HCT116 (cell line): ENCODE results near the gene TLE7. TPM values are rescaled to one million over a fixed set of nuclear protein-coding genes. Genes with fewer than 3 reads are reported as not detected.

ENCODE experiments used
- ATAC-seq: fragments of 200-7000 bp; cut with Tn5 transposase; 2 replicates; pipeline ENCODE4 v1.9.1; 2020; ENCODE audit warnings: mild to moderate bottlenecking, moderate library complexity
- BruUV-seq: library from RNA; stranded (reverse); fragments of 400-500 nt; replicated peaks from 2 replicates; lab custom pipeline; 2021; lab: Mats Ljungman, UMichigan
- CTCF ChIA-PET: fragments of 300-600 bp; sonication (Branson Sonifier 250); formaldehyde crosslinking; loops from one replicate; lab custom pipeline; 2021; ENCODE audit warnings: antibody characterized with exemption; lab: Charles Lee
- POLR2A ChIA-PET: fragments of 300-600, 350-600 bp; sonication (Branson Sonifier 250); formaldehyde crosslinking; loops from one replicate; lab custom pipeline; 2021; ENCODE audit warnings: antibody characterized with exemption; lab: Charles Lee
- RAD21 ChIA-PET, 2 experiments: fragments of 300-600 bp; sonication (Branson Sonifier 250); formaldehyde crosslinking; loops; one replicate each; lab custom pipeline; 2023; ENCODE audit warnings: low total read pairs in 2 of 2; ENCODE audit not compliant: uncharacterized antibody in 2 of 2, unreplicated experiment in 2 of 2, low non-redundant PET in 1 of 2; lab: Charles Lee
- DNase-seq: peaks from one replicate; pipeline ENCODE4 v3.0.0-alpha.2; 2010; ENCODE audit warnings: low read depth, low spot score
- H2AFZ ChIP-seq: fragments of 200-600 bp; shearing (Covaris generic), sonication (generic); 2 replicates; pipeline ENCODE4 v1.6.1; 2017; ENCODE audit warnings: low read depth, mixed run types, mixed read lengths, antibody characterized with exemption, low read length; ENCODE audit not compliant: poor library complexity, severe bottlenecking
- H3K27ac ChIP-seq: 2 replicates; pipeline ENCODE4 v1.5.1; 2012; ENCODE audit warnings: low read depth, low read length
- H3K27me3 ChIP-seq: fragments of 200-600 bp; sonication (generic); 2 replicates; pipeline ENCODE4 v1.6.1; 2016; ENCODE audit warnings: mixed run types, low read length, mixed read lengths; ENCODE audit not compliant: insufficient read depth
- H3K36me3 ChIP-seq, 2 experiments: fragments of 200-500 bp in 1 of 2; fragments of 200-600 bp in 1 of 2; sonication (Bioruptor generic) in 1 of 2; sonication (generic) in 1 of 2; 2 replicates each; pipeline versions ENCODE4 v1.5.1 to v1.6.1; 2014 to 2016; ENCODE audit warnings: low read length in 2 of 2, inconsistent platforms in 1 of 2, mixed read lengths in 1 of 2, mixed run types in 1 of 2; ENCODE audit not compliant: insufficient read depth in 2 of 2, control insufficient read depth in 1 of 2
- H3K4me1 ChIP-seq, 2 experiments: fragments of 200-600 bp in 1 of 2; sonication (generic) in 1 of 2; 2 replicates each; pipeline versions ENCODE4 v1.5.1 to v1.6.1; 2012 to 2017; ENCODE audit warnings: low read length in 2 of 2, inconsistent platforms in 1 of 2, mild to moderate bottlenecking in 1 of 2, mixed read lengths in 1 of 2, mixed run types in 1 of 2, moderate library complexity in 1 of 2; ENCODE audit not compliant: insufficient read depth in 2 of 2, control insufficient read depth in 1 of 2
- H3K4me2 ChIP-seq: fragments of 200-600 bp; sonication (generic); 2 replicates; pipeline ENCODE4 v1.6.1; 2017; ENCODE audit warnings: mixed run types, low read length, mixed read lengths
- H3K4me3 ChIP-seq, 2 experiments: fragments of 200-600 bp in 1 of 2; sonication (generic) in 1 of 2; replicated peaks in 1 of 2; 2 replicates each; pipeline ENCODE4 v1.5.1; 2011 to 2016; ENCODE audit warnings: low read length in 2 of 2, control low read depth in 1 of 2, low read depth in 1 of 2, mild to moderate bottlenecking in 1 of 2, mixed read lengths in 1 of 2, mixed run types in 1 of 2
- H3K79me2 ChIP-seq: fragments of 200-600 bp; sonication (generic); 2 replicates; pipeline ENCODE4 v1.6.1; 2017; ENCODE audit warnings: mild to moderate bottlenecking, mixed run types, low read length, moderate library complexity, mixed read lengths; ENCODE audit not compliant: insufficient read depth
- H3K9ac ChIP-seq: fragments of 200-600 bp; sonication (generic); 2 replicates; pipeline ENCODE4 v1.6.1; 2016; ENCODE audit warnings: low read length, mixed read lengths
- H3K9me2 ChIP-seq: fragments of 200-600 bp; sonication (generic), shearing (Covaris generic); 2 replicates; pipeline ENCODE4 v1.6.1; 2017; ENCODE audit warnings: mixed run types, mild to moderate bottlenecking, moderate library complexity; ENCODE audit not compliant: insufficient read depth
- H3K9me3 ChIP-seq, 2 experiments: fragments of 200-500 bp in 1 of 2; fragments of 200-600 bp in 1 of 2; sonication (Bioruptor generic) in 1 of 2; sonication (generic) in 1 of 2; 2 replicates each; pipeline ENCODE4 v1.6.1; 2014 to 2017; ENCODE audit warnings: low read length in 2 of 2, mixed read lengths in 2 of 2, inconsistent platforms in 1 of 2, low read depth in 1 of 2, mild to moderate bottlenecking in 1 of 2, mixed run types in 1 of 2, moderate library complexity in 1 of 2; ENCODE audit not compliant: control insufficient read depth in 1 of 2, insufficient read depth in 1 of 2
- H4K20me1 ChIP-seq: fragments of 200-600 bp; sonication (generic), shearing (Covaris generic); 2 replicates; pipeline ENCODE4 v1.6.1; 2017; ENCODE audit warnings: mixed run types, mild to moderate bottlenecking, moderate library complexity; ENCODE audit not compliant: insufficient read depth
- CBX3 ChIP-seq: IDR thresholded peaks from 2 replicates; pipeline ENCODE4 v1.6.1; 2012; ENCODE audit warnings: low read depth
- CEBPB ChIP-seq: IDR thresholded peaks from 2 replicates; pipeline ENCODE4 v1.6.1; 2012; ENCODE audit warnings: low read depth
- ELF1 ChIP-seq: IDR thresholded peaks from 2 replicates; pipeline ENCODE4 v1.6.1; 2012; ENCODE audit warnings: low read depth, borderline replicate concordance
- EZH2 ChIP-seq: fragments of 200-600 bp; sonication (generic); IDR thresholded peaks from 2 replicates; pipeline ENCODE4 v1.6.1; 2017; ENCODE audit warnings: antibody characterized with exemption, mixed run types
- JUND ChIP-seq: IDR thresholded peaks from 2 replicates; pipeline ENCODE4 v1.6.1; 2012
- POLR2A ChIP-seq: IDR thresholded peaks from 2 replicates; pipeline ENCODE4 v1.7.0; 2011; ENCODE audit warnings: borderline replicate concordance; ENCODE audit not compliant: insufficient read depth, insufficient read length; ENCODE audit errors: extremely low read depth
- SIN3A ChIP-seq: IDR thresholded peaks from 2 replicates; pipeline ENCODE4 v1.6.1; 2012; ENCODE audit warnings: low read depth
- SRF ChIP-seq: IDR thresholded peaks from 2 replicates; pipeline ENCODE4 v1.6.1; 2012; ENCODE audit warnings: low read depth
- TCF7L2 ChIP-seq: IDR thresholded peaks from 2 replicates; pipeline ENCODE4 v1.7.0; 2011; ENCODE audit warnings: borderline replicate concordance, inconsistent platforms; ENCODE audit not compliant: insufficient read depth, insufficient read length; ENCODE audit errors: extremely low read depth
- intact Hi-C: fragments of 100-400 bp; cut with micrococcal nuclease; formaldehyde crosslinking; loops from 2 replicates; pipeline ENCODE4 v1.10.0; 2022
- total RNA-seq: library from RNA; stranded (reverse); gene quantifications from one replicate; pipeline ENCODE4 v1.2.1, GENCODE V29; 2021; ENCODE audit not compliant: unreplicated experiment
- TF ChIP-seq, protein P1 (sequence below): IDR thresholded peaks from 2 replicates; pipeline ENCODE4 v1.6.1; 2012; ENCODE audit warnings: low read depth
- TF ChIP-seq, protein P2 (sequence below), 3 experiments: fragments of 200-600 bp in 1 of 3; sonication (generic) in 1 of 3; IDR thresholded peaks in 2 of 3; conservative IDR thresholded peaks in 1 of 3; 2 replicates each; pipeline ENCODE4 v1.5.1; 2012 to 2017; ENCODE audit warnings: low read depth in 2 of 3, low read length in 2 of 3, antibody characterized with exemption in 1 of 3, borderline replicate concordance in 1 of 3, control low read depth in 1 of 3, mild to moderate bottlenecking in 1 of 3, mixed read lengths in 1 of 3, mixed run types in 1 of 3, moderate library complexity in 1 of 3; ENCODE audit not compliant: insufficient read depth in 1 of 3

The TLE7 gene
- total RNA-seq, 1 experiment from 2014 or later = not detected

DNA sequence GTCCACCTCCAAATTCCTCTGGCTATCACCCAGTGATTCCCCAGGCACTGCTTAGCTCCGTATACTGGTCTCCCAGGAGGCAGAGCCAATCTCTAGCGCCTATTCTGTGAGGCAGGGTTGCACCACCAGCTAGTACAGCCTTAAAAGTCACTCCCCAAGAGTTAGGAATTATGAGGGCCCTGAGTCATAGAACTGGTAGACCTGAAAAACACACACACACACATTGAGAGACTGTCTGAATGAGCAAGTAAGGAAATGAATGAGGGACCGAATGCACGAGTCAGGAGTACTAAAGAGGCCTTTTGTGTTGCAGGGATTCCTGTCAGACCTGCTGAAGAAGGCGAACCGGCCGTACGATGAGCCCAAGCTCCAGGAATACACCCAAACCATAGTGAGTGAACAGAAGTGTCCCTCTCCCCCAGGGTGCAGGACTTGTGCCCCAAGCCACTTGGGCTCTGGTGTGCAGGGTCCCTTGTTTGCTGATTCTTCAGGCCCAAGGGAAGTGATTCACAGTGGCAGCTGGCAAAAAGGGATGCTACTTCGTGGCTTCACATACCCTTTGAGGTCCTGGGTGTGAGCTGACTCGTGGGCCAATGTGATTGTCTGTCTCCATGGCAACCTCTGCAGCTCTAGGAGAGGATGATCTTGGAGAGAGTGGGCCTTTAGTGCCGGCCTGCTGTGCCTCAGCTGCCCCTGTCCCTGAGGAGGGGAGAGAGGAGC, 58.6 kb downstream of the TLE7 start:
- Histone ChIP-seq H3K9ac (no peak overlapping the region), H2AFZ (no peak overlapping the region), H3K27me3 (peaks cover 7% of the 10 kb centered on the region; the same call in 1 of the 2 replicates), H3K9me3 (no peaks in the 10 kb centered on the region), H3K4me1 (no peaks in the 10 kb centered on the region), H3K4me3 (no peak overlapping the region), H3K27ac (no peak overlapping the region), H3K36me3 (no peaks in the 10 kb centered on the region), H3K4me2 (no peak overlapping the region), H3K9me2 (no peaks in the 10 kb centered on the region), H4K20me1 (no peaks in the 10 kb centered on the region), H3K79me2 (no peaks in the 10 kb centered on the region)
- DNase-seq (no peak), ATAC-seq (peak; percentile 38; the same call in 1 of the 2 replicates)
- BruUV-seq = no TSS peak
- POLR2A ChIA-PET = no interaction called here
- CTCF ChIA-PET = interaction anchor here (1.2 kb wide), 1 partner anchor 29 kb away, joined by 5 read pairs; no protein-coding TSS in a partner anchor
- no peak for TF ChIP-seq JUND
- no peak for TF ChIP-seq SIN3A
- TF ChIP-seq, protein P1, sequence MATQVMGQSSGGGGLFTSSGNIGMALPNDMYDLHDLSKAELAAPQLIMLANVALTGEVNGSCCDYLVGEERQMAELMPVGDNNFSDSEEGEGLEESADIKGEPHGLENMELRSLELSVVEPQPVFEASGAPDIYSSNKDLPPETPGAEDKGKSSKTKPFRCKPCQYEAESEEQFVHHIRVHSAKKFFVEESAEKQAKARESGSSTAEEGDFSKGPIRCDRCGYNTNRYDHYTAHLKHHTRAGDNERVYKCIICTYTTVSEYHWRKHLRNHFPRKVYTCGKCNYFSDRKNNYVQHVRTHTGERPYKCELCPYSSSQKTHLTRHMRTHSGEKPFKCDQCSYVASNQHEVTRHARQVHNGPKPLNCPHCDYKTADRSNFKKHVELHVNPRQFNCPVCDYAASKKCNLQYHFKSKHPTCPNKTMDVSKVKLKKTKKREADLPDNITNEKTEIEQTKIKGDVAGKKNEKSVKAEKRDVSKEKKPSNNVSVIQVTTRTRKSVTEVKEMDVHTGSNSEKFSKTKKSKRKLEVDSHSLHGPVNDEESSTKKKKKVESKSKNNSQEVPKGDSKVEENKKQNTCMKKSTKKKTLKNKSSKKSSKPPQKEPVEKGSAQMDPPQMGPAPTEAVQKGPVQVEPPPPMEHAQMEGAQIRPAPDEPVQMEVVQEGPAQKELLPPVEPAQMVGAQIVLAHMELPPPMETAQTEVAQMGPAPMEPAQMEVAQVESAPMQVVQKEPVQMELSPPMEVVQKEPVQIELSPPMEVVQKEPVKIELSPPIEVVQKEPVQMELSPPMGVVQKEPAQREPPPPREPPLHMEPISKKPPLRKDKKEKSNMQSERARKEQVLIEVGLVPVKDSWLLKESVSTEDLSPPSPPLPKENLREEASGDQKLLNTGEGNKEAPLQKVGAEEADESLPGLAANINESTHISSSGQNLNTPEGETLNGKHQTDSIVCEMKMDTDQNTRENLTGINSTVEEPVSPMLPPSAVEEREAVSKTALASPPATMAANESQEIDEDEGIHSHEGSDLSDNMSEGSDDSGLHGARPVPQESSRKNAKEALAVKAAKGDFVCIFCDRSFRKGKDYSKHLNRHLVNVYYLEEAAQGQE = no peak
- no peak for TF ChIP-seq ELF1
- no peak for TF ChIP-seq SRF
- no peak for TF ChIP-seq CBX3
- no peak for TF ChIP-seq EZH2
- no peak for TF ChIP-seq CEBPB
- TF ChIP-seq TCF7L2 = no peak
- TF ChIP-seq, protein P2, sequence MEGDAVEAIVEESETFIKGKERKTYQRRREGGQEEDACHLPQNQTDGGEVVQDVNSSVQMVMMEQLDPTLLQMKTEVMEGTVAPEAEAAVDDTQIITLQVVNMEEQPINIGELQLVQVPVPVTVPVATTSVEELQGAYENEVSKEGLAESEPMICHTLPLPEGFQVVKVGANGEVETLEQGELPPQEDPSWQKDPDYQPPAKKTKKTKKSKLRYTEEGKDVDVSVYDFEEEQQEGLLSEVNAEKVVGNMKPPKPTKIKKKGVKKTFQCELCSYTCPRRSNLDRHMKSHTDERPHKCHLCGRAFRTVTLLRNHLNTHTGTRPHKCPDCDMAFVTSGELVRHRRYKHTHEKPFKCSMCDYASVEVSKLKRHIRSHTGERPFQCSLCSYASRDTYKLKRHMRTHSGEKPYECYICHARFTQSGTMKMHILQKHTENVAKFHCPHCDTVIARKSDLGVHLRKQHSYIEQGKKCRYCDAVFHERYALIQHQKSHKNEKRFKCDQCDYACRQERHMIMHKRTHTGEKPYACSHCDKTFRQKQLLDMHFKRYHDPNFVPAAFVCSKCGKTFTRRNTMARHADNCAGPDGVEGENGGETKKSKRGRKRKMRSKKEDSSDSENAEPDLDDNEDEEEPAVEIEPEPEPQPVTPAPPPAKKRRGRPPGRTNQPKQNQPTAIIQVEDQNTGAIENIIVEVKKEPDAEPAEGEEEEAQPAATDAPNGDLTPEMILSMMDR (IDR thresholded peaks at IDR 0.05 in 2 of 3, conservative IDR thresholded peaks at IDR 0.05 in 1 of 3; ENCODE audit: borderline replicate concordance in 1 of 3, insufficient read depth in 1 of 3, low read depth in 2 of 3, low read length in 2 of 3) = no peak
- TF ChIP-seq POLR2A = no peak
- intact Hi-C loops = no loop called here
- RAD21 ChIA-PET = no interaction called here
